OCI-LY1 (cell line): Measurements from ENCODE around the gene MPP2.

ENCODE experiments used
- CTCF ChIP-seq: fragments of 200-600 bp; sonication (generic), shearing (Covaris generic); IDR thresholded peaks from 2 replicates; pipeline ENCODE4 v1.5.1; 2017; ENCODE audit warnings: mild to moderate bottlenecking, antibody characterized with exemption, low read length, moderate library complexity, mixed read lengths
- EZH2 ChIP-seq: fragments of 200-600 bp; sonication (generic), shearing (Covaris generic); IDR thresholded peaks from 2 replicates; pipeline ENCODE4 v1.8.0; 2017; ENCODE audit warnings: borderline replicate concordance, mixed run types, mild to moderate bottlenecking, antibody characterized with exemption, low read length, moderate library complexity, mixed read lengths

GRCh38 chr17:43940630-43941029 is 33.3 kb upstream of the MPP2 start:
- TF ChIP-seq CTCF, result peak; percentile 46
- no peak for TF ChIP-seq EZH2
